GM18868 (cell line): ENCODE results near the gene ANKS1B.
"Not testable (repeated sequence)": the region's sequence is repeated elsewhere in the genome, so short reads cannot be mapped to it uniquely, and the experiment has no call there.

ENCODE experiments used
- ATAC-seq: cut with Tn5 transposase; IDR thresholded peaks from one replicate; pipeline ENCODE4 v1.9.1; 2021; ENCODE audit warnings: mild to moderate bottlenecking, moderate library complexity; ENCODE audit not compliant: unreplicated experiment

ANKS1B gene

DNA sequence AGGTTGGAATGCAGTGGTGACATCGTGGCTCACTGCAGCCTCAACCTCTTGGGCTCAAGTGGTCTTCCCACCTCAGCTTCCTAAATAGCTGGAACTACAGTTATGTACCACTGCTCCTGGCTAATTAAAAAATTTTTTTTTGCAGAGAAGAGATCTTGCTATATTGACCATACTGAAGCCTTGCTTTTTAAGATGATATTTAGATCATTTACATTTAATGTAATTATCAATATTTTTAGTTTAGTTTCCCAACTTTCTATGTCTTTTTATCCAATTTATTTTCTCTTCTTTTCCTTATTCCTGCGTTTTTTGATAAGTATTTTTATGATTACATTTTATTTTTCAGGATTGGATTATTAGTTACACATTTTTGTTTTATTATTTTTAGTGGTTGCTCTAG is 999.6 kb downstream of the ANKS1B start:
- no peak for ATAC-seq

DNA sequence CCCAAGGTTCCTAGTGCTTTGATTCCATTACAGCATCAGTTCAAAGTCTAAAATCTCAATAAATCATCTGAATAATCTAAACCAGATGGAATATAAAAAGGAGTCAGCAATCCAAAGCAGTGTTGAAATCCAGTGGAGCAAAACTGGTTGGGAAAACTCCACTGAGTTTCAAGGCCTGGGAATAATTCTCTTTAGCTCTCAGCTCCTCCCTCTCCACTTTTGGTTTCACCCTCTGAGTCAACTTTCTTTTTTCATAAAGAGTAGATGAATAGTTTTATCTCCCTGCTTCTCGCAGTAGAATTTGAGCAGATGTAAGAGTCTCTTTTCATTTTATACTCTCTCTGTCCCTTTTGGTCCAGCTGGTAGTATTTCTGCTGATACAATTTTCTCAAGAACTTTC is 1001.1 kb downstream of the ANKS1B start:
- peak; percentile 63 for ATAC-seq

DNA sequence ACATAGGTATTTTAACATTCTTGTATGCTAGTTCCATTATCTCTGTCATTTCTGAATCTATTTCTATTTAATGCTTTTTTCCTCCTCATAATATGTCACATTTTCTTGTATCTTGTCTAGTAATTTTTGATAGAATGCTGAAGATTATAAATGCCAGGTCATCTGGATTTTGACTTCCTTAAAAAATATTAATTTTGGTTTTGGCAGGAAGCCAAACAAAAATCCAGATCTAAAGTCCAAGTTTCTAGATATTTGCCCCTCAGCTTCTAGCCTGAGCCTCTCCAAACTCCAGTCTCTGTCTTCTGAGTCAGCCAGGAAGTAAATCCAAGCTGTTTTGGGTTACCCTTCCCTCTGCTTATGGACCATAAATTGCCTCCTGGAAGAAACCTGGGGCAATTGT is 1004.2 kb downstream of the ANKS1B start:
- ATAC-seq, result no peak

DNA sequence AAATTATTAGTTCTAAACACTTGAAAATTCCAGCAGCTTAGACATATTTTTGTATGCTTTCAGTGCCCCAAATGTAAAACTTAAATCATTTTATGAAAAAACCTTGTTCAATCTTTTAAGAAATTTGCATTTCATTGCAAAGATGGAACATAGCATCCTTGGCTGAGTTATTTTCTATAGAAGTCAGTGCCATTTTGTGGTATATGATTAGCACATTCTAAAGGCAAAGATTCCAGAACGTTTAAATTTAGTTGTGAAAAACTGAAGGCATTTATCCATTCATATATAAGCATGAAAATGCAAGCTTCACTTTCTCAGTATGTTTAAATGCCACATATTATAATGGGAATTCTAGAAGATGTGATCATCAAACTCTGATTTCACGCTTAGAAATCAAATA is 1007.5 kb downstream of the ANKS1B start:
- no peak for ATAC-seq

- no peak for ATAC-seq
These were observed 1009.9 kb downstream of the ANKS1B start for GRCh38 chr12:98974767-98975381.

DNA sequence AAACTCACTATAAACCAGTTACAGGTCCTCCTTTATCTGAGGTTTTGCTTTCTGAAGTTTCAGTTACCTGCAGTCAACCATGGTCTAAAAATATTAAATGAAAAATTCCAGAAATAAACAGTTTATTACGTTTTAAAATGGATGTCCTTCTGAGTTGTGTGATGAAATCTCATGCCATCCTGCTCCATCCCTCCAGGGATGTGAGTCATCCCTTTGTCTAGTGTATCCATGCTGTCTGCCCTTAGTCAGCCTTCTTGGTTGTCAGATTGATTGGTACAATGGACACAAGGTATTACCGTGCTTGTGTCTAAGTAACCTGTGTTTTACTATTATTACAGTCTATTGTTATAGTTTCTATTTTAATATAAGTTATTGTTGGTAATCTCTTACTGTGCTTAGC is 1011.3 kb downstream of the ANKS1B start:
- no peak for ATAC-seq

DNA sequence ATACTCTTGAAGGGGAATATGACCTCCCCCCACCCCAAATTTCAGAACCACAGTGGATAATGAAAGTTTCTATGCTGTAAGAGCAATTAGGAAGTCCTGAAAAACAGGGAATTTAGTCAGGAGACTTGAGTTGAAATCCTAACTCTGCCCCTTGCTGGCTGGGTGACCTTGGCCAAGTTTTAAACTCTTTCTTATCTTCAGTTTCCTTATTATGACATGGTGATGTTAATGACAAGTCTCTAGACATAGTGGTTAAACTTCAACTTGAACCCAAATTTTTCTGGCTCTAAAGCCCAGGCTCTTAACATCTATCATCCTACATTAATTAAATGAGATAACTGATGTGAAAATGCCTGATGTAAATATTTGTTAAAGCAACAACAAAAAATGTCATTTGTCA is 1013.8 kb downstream of the ANKS1B start:
- no peak for ATAC-seq

GRCh38 chr12:98970210-98970609 is 1014.5 kb downstream of the ANKS1B start:
- ATAC-seq, result no peak

DNA sequence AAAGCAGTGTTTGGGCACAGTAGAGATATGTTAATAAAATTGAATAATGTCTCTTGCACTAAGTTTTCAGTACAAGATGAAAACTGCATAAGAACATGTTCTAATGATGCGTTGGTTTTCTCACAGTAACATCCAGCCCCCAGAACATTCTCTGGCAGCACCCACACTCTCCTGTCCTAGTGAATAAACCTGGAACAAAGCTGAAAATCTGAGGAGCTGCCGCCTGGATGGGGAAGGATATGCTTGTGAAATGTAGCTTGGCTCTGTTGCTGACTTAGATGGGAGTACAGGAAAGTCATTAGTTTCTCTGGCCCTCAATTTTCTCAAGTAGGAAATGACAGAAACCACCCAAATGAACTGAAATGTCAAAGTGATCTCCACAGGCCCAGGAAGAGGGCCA is 1015.8 kb downstream of the ANKS1B start:
- no peak for ATAC-seq

DNA sequence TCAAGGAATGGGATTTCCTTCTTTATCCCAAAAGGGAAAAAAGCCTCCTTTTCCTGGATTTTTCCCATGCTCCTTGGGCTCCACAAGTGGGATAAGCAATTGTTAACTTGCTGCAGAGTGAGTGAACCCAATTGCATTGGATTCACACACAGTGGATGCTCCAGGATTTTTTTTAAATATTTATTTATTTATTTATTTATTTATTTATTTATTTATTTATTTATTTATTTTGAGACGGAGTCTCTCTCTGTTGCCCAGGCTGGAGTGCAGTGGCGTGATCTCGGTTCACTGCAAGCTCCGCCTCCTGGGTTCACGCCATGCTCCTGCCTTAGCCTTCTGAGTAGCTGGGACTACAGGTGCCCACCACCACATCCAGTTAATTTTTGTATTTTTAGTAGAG is 1027.6 kb downstream of the ANKS1B start:
- not testable (repeated sequence) for ATAC-seq

DNA sequence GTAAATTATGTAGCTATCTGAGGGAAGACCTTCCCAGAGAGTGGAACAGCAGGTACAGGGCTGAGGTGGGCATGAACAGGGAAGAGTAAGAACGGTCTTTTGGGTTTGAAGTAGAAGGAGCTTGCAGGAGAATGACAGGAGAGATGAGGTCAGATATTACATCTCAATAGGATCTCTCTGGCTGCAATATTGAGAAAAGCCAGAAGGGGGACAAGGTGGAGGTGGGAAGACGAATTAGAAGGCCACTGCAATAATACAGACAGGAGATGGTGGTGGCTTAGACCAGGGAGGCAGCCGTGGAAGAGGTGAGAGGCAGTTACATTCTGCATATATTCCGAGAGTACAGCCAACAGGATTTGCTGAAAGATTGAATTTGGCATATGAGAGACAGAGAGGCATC is 1029.5 kb downstream of the ANKS1B start:
- ATAC-seq, result peak; percentile 98

DNA sequence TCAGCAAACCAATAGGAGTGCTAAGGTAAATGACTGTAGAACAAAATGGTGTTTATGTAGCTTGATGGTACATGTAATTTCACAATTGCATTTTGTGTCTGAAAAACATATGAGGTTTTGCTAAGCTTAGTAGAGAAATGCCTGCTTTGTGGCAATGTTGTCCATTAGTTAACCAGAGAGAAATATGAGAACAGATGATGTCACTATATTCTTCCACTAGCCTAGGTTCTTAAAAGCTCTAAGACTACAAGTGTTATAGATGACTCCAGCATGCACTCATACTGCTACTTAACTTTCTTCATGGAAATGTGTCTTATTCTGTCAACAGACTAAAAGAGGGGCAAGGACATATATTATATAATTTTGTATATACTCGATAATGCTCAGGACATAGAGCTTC is 1030.2 kb downstream of the ANKS1B start:
- no peak for ATAC-seq

DNA sequence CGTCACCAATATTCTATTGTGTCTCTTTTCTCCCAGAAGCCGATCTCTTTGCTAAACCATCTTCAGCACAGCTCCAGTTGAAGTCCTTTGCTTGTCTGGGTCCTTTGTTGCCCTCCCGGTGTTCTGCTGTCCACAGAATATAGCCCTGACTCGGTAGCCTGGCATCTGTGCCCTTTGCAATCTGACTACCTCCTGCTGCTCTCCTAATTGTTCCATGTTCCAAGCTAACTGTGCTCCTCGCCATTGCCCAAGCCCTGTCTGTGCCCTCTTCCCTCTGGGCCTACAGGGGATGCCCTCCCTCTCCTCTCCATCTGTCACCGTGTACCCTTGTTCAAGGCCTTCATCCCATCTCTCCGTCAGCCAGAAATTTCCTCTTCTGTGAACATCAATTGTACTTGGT is 1033.3 kb downstream of the ANKS1B start:
- ATAC-seq, result no peak

DNA sequence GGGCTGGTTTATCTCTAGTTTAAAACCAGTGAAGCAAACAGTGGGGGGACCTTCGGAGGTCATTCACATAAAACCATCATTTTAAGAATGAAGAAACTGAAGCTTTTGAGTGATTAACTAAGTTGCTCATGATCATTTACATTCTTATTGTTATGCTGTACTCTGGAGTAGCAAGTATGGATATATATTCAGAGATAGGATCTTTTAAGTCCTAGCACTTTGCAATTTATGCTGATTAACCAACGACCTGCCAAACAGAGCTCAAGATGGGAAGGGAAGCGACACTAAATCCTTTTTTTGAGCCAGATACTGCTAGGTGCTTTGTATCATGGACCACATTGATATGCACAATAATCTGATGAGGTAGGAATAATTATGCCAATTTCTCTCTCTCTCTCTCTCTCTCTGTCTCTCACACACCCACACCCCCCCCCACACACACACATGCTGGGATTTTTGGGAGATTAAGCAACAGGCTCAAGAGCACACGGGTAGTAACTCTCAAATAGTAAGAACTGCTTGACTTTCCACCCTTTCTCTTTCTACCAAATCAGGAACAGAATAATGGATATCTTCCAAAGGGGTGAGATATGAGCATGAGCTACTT is 1036.3 kb downstream of the ANKS1B start:
- ATAC-seq, result no peak

DNA sequence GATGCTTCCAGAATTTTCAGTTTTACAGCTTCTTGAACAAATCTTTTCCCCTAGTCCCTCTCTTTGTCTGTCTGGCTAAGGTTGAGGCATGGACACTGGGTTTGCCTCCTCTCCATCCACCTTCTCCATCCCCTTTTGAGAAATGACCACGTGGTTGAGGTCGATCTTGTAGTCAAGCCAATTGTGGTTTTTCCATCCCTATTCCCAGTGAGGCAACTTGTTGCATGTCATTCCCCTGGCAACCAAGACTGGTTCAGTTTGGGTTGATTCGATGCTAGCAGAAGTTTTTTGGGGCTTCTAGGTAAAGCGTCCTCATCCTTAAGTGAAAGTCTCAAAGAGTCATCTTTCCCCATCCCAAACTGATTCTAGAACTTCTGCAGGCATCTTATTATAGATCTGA is 1038.9 kb downstream of the ANKS1B start:
- no peak for ATAC-seq

GRCh38 chr12:98939926-98940325 is 1044.8 kb downstream of the ANKS1B start:
- no peak for ATAC-seq

GRCh38 chr12:98939350-98939749 is 1045.4 kb downstream of the ANKS1B start:
- ATAC-seq, result peak; percentile 48

DNA sequence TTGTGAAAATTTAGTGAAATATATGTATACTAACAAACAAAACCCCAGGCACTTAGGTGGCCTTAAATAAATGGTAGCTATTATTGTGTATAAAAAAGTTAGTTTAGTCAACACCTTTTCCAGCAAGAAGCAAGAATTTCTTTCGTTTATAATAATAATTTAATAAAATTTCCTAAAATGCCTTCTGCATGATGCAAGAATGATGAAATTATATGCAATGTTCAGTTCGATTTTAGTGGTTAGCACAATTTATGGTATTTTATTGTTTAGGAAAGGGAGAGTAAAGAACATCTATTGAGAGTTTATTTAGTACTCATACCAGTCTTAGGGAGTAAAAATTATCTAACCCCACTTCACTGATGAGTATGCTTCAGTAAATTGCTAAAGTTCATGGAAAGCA is 1048.9 kb downstream of the ANKS1B start:
- no peak for ATAC-seq

GRCh38 chr12:98922871-98923270 is 1061.9 kb downstream of the ANKS1B start:
- no peak for ATAC-seq

GRCh38 chr12:98918176-98918863 is 1066.4 kb downstream of the ANKS1B start:
- no peak for ATAC-seq

GRCh38 chr12:98916106-98916505 is 1068.6 kb downstream of the ANKS1B start:
- ATAC-seq, result no peak

GRCh38 chr12:98912401-98912974 is 1072.2 kb downstream of the ANKS1B start:
- no peak for ATAC-seq
